Activated effector memory CD4-positive, alpha-beta T cell treated with anti-CD3 and anti-CD28 coated beads, Interleukin-2, amount 50 U/mL, for 16 hours (primary cell): ENCODE data around the gene ADAMTSL1.

Source experiments
- DNase-seq: peaks from one replicate; pipeline ENCODE4 v3.0.0-alpha.2; 2020

The ADAMTSL1 gene

DNA sequence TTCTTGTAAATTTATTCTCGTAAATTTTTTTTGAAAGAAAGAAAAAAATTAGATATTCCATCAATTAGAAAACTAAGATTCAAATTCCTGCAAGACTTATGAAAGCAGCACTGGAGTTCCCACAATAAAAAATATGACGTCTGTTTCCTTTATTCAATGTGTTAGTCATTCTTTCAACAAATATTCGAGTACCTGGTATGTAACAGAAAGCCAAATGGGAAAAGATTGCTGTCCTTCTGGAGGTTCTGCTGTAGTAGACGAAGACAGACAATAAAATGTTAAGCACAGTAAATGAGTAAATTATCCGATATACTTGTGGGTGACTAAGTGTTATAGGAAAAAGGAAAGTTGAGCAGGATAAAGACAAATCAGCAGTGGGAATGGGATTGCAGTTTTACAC, 92.2 kb downstream of the ADAMTSL1 start:
- DNase-seq, result no peak

DNA sequence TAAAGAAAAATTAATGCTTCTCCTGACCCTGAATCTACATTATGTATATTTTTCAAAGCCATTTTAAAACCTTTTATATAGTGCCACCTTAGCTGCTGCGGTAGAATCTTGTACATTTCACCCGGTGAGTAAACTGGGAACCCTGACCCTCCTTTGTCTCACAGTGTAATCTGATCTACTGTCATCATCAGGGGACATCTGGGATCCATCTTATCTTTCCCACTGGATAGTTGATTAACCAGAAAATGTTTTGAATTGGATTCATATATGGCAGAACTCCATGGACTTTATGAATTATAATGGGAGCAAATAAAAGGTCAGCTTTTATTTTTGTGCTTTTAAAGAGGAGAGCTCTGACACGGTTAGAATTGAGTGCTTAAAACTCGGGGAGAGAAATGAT, 95.0 kb downstream of the ADAMTSL1 start:
- no peak for DNase-seq

DNA sequence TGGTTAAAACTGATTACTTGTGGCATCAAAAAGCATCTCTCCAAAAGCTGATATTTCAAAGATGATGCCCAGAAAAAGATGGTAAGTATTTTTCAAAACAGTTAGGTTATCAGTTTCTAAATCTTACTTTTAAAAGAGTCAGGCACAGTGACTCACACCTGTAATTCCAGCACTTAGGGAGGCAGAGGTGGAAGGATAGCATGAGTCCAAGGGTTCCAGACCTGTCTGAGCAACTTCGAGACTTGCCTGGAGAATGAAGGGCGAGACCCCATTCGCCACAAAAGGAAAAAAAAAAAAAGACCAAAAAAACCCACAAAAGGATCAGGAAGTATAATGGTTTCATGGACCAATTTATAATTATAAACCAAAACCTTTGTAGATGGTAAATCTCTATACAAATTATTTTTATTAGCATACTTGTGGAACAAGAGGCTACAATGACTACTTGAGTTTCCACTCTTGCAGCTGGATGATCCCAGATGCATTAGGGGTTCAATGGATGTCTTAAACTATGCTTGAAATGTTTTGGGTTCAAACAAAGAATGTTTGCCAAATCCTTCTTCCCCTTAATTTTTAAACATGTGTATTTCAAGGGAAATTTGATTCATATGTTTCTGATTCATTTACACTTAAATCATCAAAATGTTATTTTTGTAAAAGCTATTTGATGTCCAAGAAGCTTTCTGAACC, 96.1 kb downstream of the ADAMTSL1 start:
- no peak for DNase-seq

DNA sequence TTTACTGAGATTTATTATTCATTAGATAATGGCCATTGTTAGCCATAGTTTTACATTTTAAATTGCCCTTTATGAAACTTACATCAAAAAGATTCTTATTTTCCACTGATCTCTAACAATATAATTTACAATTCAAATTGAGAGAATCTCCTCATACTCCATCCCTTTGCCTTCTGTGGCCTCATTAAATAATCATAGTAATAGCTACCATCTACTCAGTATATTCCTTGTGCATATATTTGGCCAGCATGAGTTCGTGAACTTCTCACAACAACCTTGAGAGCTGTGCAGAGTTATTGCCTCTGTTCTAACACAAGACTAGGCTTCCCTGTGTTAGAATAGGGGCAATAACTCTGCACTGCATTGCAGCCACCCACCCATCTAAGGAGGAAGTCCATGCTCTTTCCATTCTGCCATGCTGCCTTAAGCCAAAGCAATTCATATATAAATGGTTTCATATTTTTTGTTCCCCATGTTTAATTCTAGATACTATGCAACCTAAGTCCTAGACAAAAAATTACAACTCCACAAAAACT, 99.1 kb downstream of the ADAMTSL1 start:
- no peak for DNase-seq

DNA sequence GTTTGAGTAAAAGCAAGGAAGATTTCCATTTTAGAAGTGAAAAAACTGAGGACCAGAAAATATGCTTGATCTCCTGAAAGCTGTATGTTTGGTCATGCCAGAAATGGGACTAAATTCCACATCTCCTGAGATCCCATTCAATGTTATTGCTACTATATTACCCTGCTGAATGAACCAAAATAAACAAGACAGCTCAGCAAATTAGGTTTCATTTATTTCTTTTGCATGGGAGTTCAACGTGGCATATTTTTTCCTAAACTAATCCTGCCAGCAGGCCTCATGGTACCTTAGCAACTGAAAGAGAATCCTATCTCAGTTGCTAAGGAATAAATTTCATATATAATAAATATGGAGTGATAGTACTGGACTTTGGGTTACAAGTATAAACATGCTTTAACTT, 101.7 kb downstream of the ADAMTSL1 start:
- DNase-seq, result no peak

DNA sequence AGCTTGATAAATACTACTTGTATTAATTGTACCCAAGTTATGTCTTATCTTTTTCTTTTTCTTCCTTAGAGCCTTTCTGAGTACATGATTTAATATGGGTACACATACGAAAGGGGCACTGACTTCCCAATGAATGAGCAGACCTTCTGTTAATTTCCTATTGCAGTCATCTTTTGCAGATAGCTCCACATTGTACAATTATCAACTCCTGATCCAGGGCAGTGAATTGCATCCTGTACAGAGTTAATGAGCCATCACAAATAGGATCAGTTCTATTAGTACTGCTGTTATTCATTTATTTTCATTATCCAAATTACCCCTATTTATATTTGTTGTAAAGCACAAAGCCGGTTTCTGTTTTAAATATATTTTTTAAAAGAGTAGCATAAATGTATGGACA, 105.6 kb downstream of the ADAMTSL1 start:
- no peak for DNase-seq

DNA sequence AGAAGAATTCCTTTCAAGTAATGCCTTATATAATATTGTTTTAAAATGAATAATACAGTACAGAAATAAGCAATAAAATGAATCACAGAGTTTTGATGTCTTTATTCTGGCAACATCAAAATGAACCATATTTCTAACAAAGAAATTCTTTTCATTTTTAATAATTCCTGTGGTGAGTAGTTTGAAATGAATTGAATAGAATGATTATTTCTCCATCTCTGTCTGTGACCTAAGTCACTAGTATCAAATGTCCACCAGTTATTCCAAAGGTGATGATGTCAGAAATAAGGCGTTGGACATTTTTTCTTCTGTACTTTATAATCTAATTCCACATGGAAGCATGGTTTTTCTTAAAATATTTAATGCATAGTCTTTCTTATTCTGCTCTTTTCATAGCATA, 106.2 kb downstream of the ADAMTSL1 start:
- DNase-seq, result no peak

DNA sequence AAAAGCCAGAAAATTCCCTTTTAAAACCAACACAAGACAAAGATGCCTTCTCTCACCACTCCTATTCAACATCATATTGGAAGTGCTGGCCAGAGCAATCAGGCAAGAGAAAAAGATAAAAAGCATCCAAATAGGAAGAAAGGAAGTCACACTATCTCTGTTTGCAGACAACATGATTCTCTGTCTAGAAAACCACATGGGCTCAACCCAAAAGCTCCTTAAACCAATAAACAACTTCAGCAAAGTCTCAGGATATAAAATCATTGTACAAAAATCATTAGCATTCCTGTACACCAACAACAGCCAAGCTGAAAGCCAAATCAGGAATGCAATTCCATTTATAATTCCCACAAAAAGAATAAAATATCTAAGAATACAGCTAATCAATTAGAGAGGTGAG, 112.0 kb downstream of the ADAMTSL1 start:
- DNase-seq, result no peak

DNA sequence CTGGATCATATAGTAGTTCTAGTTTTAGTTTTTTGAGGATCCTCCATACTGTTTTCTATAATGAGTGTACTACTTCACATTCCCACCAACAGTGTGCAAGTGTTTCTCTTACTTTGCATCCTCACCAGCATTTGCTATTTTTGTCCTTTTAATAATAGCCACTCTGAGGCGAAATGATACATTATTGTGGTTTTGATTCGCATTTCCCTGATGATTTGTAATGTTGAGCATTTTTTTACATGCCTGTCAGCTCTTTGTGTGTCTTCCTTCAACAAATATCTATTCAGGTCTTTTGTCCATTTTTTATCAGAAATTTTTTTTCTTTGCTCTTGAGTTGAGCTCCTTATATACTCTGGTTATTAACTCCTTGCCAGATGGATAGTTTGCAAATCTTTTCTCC, 114.0 kb downstream of the ADAMTSL1 start:
- DNase-seq, result no peak

DNA sequence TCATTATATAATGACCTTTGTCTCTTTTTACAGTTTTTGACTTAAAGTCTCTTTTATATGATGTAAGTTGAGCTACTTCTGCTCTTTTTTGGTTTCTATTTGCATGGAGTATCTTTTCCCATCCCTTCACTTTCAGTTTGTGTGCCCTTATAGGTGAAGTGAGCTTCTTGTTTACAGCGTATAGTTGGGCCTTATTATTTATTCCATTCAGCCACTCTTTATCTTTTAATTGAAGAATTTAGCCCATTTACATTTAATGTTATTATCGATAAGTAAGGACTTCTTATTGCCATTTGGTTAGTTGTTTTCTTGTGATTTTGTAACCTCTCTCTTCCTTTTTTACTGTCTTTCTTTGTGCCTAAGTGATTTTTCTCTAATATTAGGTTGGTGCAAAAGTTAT, 117.3 kb downstream of the ADAMTSL1 start:
- no peak for DNase-seq

DNA sequence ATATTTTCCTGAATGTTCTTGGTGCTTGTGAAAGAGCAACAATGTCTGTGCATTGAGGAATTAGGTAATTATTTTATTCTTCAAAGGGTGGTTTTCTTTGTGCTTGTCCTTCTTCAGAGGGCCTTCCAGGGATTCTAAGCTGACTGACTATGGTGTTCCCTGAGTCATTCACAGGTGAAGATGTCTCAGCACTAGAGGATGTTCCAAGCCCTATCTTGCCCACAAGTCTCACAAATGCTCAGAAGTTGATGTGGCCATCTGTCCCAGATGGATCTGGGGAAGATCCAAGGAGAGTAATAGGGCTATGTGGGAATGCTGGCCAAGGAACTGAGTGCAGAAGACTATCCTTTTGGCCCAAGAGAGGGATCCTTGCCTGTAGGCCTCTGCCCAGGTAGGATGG, 120.9 kb downstream of the ADAMTSL1 start:
- no peak for DNase-seq

DNA sequence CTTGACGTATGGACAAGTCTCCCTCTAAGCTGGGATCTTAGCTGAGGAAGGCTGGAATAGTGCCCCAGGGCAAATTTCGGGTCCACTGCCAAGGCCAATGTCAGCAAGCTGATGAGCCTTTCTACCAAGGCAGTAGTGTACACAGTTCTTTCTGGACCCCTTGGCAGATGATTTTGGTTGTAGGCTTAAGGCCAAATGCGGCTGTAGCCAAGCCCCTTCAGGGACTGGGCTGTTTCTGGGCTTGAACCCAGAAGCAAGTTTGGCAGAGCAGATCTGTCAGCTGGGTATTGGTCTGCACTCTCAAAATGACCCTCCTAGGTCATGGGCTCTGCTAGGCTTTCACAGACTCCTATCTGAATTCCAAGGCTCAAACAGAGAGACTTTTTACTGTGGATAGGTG, 121.6 kb downstream of the ADAMTSL1 start:
- no peak for DNase-seq

DNA sequence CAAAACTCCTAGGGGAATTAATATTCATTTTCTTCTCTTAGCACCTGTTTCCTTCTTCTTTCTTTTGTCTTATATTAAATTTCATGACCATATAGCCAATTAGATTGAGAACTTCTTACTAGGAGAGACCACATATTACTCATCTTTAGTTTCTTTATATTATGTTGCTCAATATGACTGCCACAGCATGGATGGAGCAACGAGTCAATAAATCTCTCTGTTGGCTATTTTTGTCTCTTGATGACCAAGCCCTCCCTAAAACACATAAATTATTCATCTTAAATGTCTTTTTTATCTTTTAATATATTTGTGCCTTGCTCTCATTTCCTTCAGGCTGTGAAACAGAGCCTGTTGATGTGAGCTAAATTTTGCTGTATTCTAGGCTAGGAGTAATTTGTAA, 123.0 kb downstream of the ADAMTSL1 start:
- DNase-seq, result no peak

DNA sequence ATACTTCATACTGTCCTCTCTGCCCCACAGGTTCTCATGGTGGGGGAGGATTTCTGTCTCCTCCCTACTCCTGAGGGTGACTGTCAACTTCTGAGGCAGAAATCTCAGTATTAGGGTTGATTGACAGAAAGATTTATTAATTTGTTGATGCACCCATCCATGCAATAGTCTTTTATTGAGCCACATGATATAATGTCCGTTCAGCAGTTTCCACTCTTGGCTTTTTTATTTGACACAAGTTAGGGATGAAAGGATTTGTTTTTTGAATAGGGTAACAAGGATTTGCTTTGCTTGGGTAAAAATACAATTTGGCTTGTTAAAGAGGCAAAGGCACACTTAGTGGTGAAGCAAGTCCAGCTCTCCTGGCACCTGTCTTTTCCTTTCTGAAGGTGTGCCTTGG, 125.0 kb downstream of the ADAMTSL1 start:
- DNase-seq, result no peak

DNA sequence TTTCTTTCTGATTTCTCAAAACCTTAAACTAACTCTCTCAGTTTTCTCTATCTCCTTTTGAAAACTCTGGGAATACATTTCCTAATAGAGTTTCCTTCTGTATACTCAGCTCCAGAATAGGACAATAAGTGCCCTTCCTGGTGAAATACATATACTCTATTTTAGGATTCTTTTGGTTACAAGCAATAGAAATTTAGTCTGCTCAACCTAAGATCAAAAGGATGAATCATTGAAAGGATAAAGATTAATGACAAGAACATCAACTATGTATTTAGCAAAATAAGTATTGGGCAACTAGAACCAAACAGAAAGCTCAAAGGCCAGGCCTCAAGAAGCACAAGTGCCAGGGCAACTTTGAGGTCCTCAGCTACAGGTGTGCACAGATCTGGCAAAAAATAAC, 127.1 kb downstream of the ADAMTSL1 start:
- no peak for DNase-seq

DNA sequence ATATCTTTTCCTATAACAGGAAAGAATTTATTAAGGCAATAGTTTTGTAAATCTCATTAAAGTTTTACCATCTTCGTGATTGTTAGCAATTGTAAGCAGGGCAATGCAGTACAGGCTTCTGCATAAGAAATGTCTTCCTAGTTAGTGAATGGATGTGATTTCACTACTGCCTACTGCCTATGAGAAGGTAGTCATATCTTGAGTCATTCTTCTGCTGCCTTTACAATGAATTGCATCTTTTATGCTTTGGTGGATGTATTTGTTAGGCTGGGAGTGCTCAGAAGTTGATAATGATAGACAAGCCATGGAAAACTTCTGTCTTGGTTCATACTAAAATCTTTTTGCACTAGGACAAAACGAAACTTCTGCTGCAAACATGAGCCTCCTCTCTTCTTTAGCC, 128.0 kb downstream of the ADAMTSL1 start:
- DNase-seq, result no peak

DNA sequence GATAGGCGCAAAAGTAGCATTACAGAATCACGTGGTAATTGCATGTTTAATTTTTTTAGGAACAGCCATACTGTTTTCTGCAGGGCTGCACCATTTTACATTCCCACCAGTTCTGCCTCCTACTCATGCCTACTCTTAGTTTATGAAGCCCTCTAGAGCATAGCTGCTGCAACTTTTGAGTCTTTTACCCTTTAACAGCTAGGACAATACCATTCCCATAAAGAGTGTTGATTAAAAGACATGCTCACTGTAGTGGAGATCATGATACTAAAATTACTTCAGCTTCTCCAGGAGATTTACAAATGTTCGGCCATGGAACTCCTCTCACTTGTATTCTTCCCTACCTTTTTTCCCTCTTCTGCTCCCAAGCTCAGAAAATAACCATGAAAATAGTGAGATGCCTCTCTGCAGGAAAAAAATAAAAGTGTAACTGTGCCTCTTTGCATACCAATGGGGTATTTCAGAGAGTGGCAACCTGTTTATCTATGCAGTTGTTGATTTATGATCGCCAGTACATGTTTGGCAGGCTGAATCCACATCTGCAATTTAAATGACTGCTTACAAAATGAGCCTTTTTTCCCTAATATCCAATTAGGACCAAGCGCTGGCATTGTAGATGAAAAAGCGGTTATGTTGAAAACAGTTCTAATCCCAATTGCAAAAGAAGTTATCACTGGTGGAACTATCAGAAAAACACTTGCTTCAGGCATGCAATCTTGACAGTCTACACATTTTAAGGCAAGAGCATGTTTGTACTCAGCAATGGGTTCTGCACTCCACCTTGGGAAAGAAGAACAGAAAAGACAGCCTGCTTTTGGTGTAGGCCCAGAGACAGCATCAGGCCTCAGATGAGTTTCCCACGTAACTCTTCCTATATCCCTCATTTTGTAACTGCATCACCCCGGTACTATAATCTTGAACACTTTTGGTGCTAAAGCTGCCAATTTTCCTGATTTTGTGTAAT, 131.1 kb downstream of the ADAMTSL1 start:
- DNase-seq, result no peak

DNA sequence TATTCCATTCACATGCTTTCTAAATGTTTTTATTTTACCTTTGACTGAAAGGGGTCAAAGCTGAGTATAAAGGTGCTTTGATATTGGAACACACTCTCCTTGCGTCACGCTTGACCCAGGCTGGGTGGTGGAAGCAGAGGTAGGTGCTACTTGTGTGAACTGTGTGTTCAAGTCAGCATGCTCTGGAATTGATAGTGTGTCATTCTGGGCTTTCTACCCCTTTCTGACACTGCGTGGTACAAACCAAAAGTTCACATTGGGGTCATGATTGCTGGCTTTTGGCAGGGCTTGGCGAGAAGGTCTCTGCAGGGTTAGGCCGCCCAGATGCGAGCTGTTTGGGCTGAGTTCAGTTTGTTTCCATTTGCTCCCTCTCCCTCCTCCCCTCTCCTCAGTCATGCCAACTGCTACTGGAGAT, 131.8 kb downstream of the ADAMTSL1 start:
- no peak for DNase-seq

DNA sequence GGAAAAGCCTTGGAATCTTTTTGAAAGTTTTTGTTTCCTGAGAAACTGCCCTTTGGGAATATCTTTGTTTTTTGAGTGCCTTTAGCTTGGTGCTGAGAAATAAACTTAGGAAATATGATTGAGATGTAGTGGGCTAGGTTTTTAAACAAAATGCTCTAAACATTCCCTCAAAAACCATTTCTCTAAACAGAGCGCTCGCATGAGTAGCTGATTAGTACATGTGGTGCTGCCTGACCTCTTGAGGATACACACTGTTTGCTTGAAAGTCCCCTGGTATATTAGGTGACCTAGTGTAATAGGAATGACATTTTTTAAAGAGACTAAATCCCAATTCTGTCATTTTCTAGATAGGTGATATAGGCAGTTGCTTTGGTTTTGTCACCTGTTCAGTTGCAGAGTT, 132.3 kb downstream of the ADAMTSL1 start:
- no peak for DNase-seq

DNA sequence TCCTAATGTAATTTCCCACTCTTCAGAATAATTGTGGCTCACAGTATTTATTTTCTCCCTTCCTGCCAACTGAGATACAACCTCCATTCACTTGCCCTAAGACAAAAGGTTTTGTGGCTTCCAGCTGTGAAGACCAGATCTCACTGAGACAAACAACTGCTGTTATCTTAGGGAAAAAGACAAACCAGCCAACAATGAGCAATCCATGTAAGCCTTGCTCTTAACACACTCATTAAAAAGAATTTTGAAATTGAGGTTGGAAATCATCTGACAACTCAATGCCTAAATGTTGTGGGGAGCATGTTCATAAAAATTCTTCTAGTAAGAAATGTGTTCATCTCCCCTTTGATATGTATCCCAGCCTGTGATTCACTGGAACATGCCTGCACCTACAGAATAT, 132.9 kb downstream of the ADAMTSL1 start:
- DNase-seq, result no peak

DNA sequence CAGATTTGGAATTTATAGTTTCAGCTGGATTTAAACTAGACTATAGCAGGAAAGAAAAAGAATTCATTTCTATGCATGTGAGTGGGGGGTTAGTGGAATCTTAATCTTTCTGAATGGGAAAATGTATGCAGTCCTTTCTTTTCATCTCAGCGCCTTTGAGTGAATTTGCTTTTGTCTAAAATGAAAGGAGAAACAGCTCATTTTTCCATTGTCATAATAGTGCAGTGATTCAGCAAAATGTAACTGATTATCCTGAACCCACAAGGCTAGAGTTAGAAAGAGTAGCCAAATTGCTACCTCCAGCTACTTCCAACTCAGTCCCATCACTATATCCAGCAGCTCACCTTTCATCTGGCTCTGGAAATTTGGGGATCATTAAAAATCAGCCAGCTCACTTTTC, 134.4 kb downstream of the ADAMTSL1 start:
- no peak for DNase-seq

DNA sequence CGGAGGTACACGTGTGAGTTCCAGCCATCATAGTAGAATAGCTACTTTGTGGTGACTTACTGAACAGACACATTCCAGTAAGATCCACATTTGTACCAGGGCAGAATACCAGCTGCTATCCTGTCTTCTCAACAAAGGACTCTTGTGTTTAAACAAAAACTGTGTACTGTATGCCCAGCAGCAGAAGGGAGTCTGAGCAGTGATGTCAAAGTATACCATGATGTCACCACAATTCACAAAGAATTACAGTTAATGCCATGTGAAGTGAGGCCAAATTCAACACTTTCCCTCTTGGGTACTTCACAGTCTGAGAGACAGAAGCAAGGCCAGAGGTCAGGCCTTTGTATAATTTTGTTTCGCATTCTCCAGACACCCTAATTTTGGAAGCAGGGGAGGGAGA, 137.0 kb downstream of the ADAMTSL1 start:
- DNase-seq, result no peak

DNA sequence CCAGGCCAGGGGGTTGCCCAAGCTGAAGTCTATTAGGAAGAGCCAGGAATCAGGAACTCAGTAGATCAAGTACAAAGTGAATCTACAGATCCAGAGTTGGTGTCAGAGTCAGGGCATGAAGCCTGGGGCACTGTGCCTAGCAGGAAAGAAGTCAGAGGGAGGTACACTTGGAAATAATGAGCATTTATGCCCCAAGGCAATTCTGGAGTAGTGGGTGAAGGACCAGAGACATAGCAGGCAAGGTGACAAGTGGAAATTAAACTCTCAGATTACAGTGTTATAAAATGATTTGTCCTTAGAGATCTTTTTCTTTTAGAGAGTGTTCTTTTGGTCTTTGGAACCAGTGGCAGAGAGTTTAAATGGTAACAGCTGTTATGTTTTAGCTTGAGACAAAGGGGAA, 138.0 kb downstream of the ADAMTSL1 start:
- DNase-seq, result no peak

DNA sequence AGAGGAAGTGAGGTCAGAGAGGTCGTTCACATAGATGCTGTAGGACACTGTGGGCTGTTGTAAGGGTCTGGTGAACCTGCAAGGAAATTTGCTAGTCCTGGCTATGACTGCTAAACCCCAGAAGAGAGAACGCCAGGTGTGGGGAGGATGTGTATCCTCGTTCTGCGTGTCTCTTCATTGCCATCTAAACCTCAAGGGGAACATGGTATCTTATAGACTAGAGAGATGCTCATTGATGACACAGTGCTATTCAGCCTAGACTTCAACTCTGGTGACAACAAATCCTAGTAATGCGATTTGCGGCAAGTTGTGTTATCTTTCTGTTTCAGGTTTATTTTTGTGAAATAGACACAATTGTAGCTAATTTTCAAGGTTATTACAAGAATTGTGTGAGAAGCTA, 140.2 kb downstream of the ADAMTSL1 start:
- DNase-seq, result no peak
